Neural progenitor cell (in vitro differentiated cells): ENCODE data around the gene CD40. TPM values are rescaled to one million over a fixed set of nuclear protein-coding genes. Genes with fewer than 3 reads are reported as not detected.
A peak's percentile ranks its signal among the peaks of the same experiment; 100 is the strongest.

Experiments used
- DNase-seq: peaks from one replicate; pipeline ENCODE4 v3.0.0-alpha.2; 2016; ENCODE audit warnings: low spot score
- H2AFZ ChIP-seq: fragments of 200-600 bp; sonication (generic); replicated peaks from 2 replicates; pipeline ENCODE4 v1.6.1; 2016; ENCODE audit warnings: antibody characterized with exemption
- H3F3A ChIP-seq: fragments of 200-600 bp; sonication (generic); 2 replicates; pipeline ENCODE4 v1.6.1; 2016; ENCODE audit warnings: antibody characterized with exemption, low read depth
- H3K27ac ChIP-seq: fragments of 200-600 bp; sonication (generic); 2 replicates; pipeline ENCODE4 v1.5.1; 2016; ENCODE audit warnings: mild to moderate bottlenecking
- H3K27me3 ChIP-seq: fragments of 200-600 bp; sonication (generic); 2 replicates; pipeline ENCODE4 v1.6.1; 2016; ENCODE audit warnings: mild to moderate bottlenecking, moderate library complexity
- H3K36me3 ChIP-seq: fragments of 200-600 bp; sonication (generic); 2 replicates; pipeline ENCODE4 v1.5.1; 2016
- H3K4me1 ChIP-seq: fragments of 200-600 bp; sonication (generic); 2 replicates; pipeline ENCODE4 v1.6.1; 2016; ENCODE audit warnings: mixed run types
- H3K4me2 ChIP-seq: fragments of 200-600 bp; sonication (generic); 2 replicates; pipeline ENCODE4 v1.6.1; 2016
- H3K4me3 ChIP-seq: fragments of 200-600 bp; sonication (generic); 2 replicates; pipeline ENCODE4 v1.5.1; 2016
- H3K79me2 ChIP-seq: fragments of 200-600 bp; sonication (generic); 2 replicates; pipeline ENCODE4 v1.6.1; 2016; ENCODE audit warnings: low read depth
- H3K9ac ChIP-seq: fragments of 200-600 bp; sonication (generic); 2 replicates; pipeline ENCODE4 v1.6.1; 2016
- H3K9me3 ChIP-seq: fragments of 200-600 bp; sonication (generic); 2 replicates; pipeline ENCODE4 v1.5.1; 2016; ENCODE audit warnings: low read depth
- H4K20me1 ChIP-seq: fragments of 200-600 bp; sonication (generic); 2 replicates; pipeline ENCODE4 v1.6.1; 2016; ENCODE audit warnings: low read depth
- H3K27ac Mint-ChIP-seq: 3 replicates; pipeline ENCODE4 v1.8.0; 2021; ENCODE audit warnings: mixed read lengths
- H3K27me3 Mint-ChIP-seq: 2 replicates; pipeline ENCODE4 v1.8.0; 2022; ENCODE audit warnings: low read depth, mild to moderate bottlenecking, inconsistent platforms, moderate library complexity, mixed read lengths; ENCODE audit not compliant: insufficient read depth
- H3K36me3 Mint-ChIP-seq: 3 replicates; pipeline ENCODE4 v1.8.0; 2021; ENCODE audit warnings: mixed read lengths
- H3K4me1 Mint-ChIP-seq: 3 replicates; pipeline ENCODE4 v1.8.0; 2021; ENCODE audit warnings: mixed read lengths
- H3K4me3 Mint-ChIP-seq: 3 replicates; pipeline ENCODE4 v1.8.0; 2021; ENCODE audit warnings: mild to moderate bottlenecking, moderate library complexity, mixed read lengths
- H3K9me3 Mint-ChIP-seq: 3 replicates; pipeline ENCODE4 v1.8.0; 2020; ENCODE audit warnings: mixed read lengths
- CTCF ChIP-seq: fragments of 200-600 bp; sonication (generic); IDR thresholded peaks from 2 replicates; pipeline ENCODE4 v1.5.1; 2017; ENCODE audit warnings: antibody characterized with exemption, mild to moderate bottlenecking
- EZH2 ChIP-seq: fragments of 200-600 bp; sonication (generic); IDR thresholded peaks from 2 replicates; pipeline ENCODE4 v1.6.1; 2017; ENCODE audit warnings: antibody characterized with exemption, mild to moderate bottlenecking, moderate library complexity
- EZH2phosphoT487 ChIP-seq: fragments of 200-600 bp; sonication (generic); IDR thresholded peaks from 2 replicates; pipeline ENCODE4 v1.6.1; 2017; ENCODE audit warnings: antibody characterized with exemption
- total RNA-seq: library from RNA; depleted of rRNA; stranded (reverse); fragments of >200 nt; gene quantifications from 2 replicates; pipeline ENCODE4 v1.2.3, GENCODE V29; 2015; ENCODE audit warnings: low replicate concordance

The CD40 gene
- total RNA-seq, 1 donor from 2014 or later, result 11.0 TPM

GRCh38 chr20:46073024-46073423 lies 45.1 kb upstream of the CD40 start:
- Mint-ChIP-seq H3K36me3 (peaks cover 31% of the 10 kb centered on the region), H3K9me3 (no peaks in the 10 kb centered on the region), H3K27ac (no peak overlapping the region), H3K4me3 (no peak overlapping the region), H3K27me3 (no peaks in the 10 kb centered on the region), H3K4me1 (peaks cover 14% of the 10 kb centered on the region)
- H4K20me1 ChIP-seq, result peaks cover 96% of the 10 kb centered on the region
- H3K9ac ChIP-seq, result no peak overlapping the region
- H3K79me2 ChIP-seq, result peaks cover 59% of the 10 kb centered on the region
- TF ChIP-seq CTCF (no peak), EZH2 (no peak)
- H3K9me3 ChIP-seq, result no peaks in the 10 kb centered on the region
- H2AFZ ChIP-seq, result no peak overlapping the region
- H3K4me1 ChIP-seq, result peaks cover 18% of the 10 kb centered on the region
- peaks cover 10% of the 10 kb centered on the region for H3K36me3 ChIP-seq
- no peaks in the 10 kb centered on the region for H3K27me3 ChIP-seq
- no peak overlapping the region for H3K27ac ChIP-seq
- no peak overlapping the region for H3K4me3 ChIP-seq
- DNase-seq, result no peak
- peaks cover 7% of the 10 kb centered on the region for H3F3A ChIP-seq
- H3K4me2 ChIP-seq, result no peak overlapping the region

GRCh38 chr20:46073443-46073842 lies 44.7 kb upstream of the CD40 start:
- Mint-ChIP-seq H3K36me3 (peaks cover 33% of the 10 kb centered on the region), H3K27me3 (no peaks in the 10 kb centered on the region), H3K27ac (no peak overlapping the region), H3K4me1 (peaks cover 14% of the 10 kb centered on the region), H3K9me3 (no peaks in the 10 kb centered on the region), H3K4me3 (no peak overlapping the region)
- no peak for TF ChIP-seq EZH2
- no peak for TF ChIP-seq CTCF
- TF ChIP-seq EZH2phosphoT487, result no peak
- H3K79me2 ChIP-seq, result peaks cover 64% of the 10 kb centered on the region
- no peaks in the 10 kb centered on the region for H3K9me3 ChIP-seq
- H3K4me1 ChIP-seq, result peaks cover 18% of the 10 kb centered on the region
- H4K20me1 ChIP-seq, result peaks cover 97% of the 10 kb centered on the region
- peak overlapping the region; percentile 63 for H3K4me2 ChIP-seq
- no peak overlapping the region for H3K27ac ChIP-seq
- DNase-seq, result no peak
- H3F3A ChIP-seq, result peaks cover 7% of the 10 kb centered on the region
- H3K9ac ChIP-seq, result no peak overlapping the region
- peaks cover 6% of the 10 kb centered on the region for H3K36me3 ChIP-seq
- no peaks in the 10 kb centered on the region for H3K27me3 ChIP-seq
- no peak overlapping the region for H2AFZ ChIP-seq
- no peak overlapping the region for H3K4me3 ChIP-seq

DNA sequence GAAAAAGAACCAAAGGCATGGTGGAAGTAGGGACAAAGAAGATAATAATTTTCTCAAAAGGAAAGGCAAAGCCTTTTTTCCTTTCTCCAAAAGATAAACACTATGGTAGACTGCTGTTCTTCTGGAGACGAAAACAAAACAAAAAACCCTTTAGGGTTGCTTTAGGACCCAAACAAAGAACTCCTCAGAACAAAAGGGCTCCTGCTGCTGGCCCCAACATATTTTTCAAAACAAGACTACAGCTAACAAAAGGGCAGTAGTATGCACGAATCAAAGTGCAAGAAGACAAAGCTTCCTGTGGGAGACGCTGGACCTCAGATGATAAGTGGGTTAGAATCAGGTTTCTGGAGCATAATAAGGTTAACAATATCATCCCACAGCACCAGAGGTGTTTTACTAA lies 44.1 kb upstream of the CD40 start:
- Histone ChIP-seq H3K27me3 (no peaks in the 10 kb centered on the region), H4K20me1 (peaks cover 97% of the 10 kb centered on the region), H3K4me2 (peak overlapping the region; percentile 63), H3F3A (peaks cover 7% of the 10 kb centered on the region), H3K27ac (no peak overlapping the region), H2AFZ (no peak overlapping the region), H3K9ac (no peak overlapping the region), H3K4me1 (peaks cover 18% of the 10 kb centered on the region), H3K9me3 (no peaks in the 10 kb centered on the region), H3K4me3 (peak overlapping the region; percentile 13), H3K79me2 (peaks cover 69% of the 10 kb centered on the region), H3K36me3 (peaks cover 4% of the 10 kb centered on the region)
- Mint-ChIP-seq H3K27ac (no peak overlapping the region), H3K9me3 (no peaks in the 10 kb centered on the region), H3K4me1 (peaks cover 14% of the 10 kb centered on the region), H3K27me3 (no peaks in the 10 kb centered on the region), H3K4me3 (no peak overlapping the region), H3K36me3 (peaks cover 33% of the 10 kb centered on the region)
- TF ChIP-seq EZH2phosphoT487 (no peak), EZH2 (no peak), CTCF (no peak)
- DNase-seq, result peak; percentile 65

DNA sequence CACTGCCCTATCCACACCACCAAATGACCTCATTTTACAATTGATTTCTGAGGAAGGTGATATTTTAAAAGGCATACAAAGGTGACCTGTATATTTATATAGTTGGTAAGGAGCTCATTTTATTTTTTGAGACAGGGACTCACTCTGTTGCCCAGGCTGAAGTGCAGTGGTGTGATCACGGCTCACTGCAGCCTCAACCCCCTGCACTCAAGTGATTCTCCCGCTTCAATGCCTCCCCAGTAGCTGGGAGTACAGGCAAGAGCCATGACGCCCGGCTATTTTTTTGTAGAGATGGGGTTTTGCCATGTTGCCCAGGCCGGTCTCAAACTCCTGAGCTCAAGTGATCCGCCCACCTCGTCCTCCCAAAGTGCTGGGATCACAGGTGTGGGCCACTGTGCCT lies 41.3 kb upstream of the CD40 start:
- Histone ChIP-seq H3K27me3 (no peaks in the 10 kb centered on the region), H3F3A (peaks cover 7% of the 10 kb centered on the region), H3K9me3 (no peaks in the 10 kb centered on the region), H3K36me3 (no peaks in the 10 kb centered on the region), H3K4me1 (peaks cover 18% of the 10 kb centered on the region), H3K27ac (no peak overlapping the region), H3K4me3 (no peak overlapping the region), H3K4me2 (no peak overlapping the region), H3K9ac (no peak overlapping the region), H4K20me1 (peaks cover 100% of the 10 kb centered on the region), H3K79me2 (peaks cover 86% of the 10 kb centered on the region), H2AFZ (no peak overlapping the region)
- Mint-ChIP-seq H3K9me3 (no peaks in the 10 kb centered on the region), H3K27me3 (peaks cover 3% of the 10 kb centered on the region), H3K4me3 (no peak overlapping the region), H3K36me3 (peaks cover 30% of the 10 kb centered on the region), H3K4me1 (peaks cover 14% of the 10 kb centered on the region), H3K27ac (no peak overlapping the region)
- no peak for TF ChIP-seq EZH2phosphoT487
- TF ChIP-seq EZH2, result no peak
- TF ChIP-seq CTCF, result no peak
- no peak for DNase-seq
